Lung (tissue), 12 donors: ENCODE measurements around the gene CLIP2. TPM values are rescaled to one million over a fixed set of nuclear protein-coding genes. Genes with fewer than 3 reads are reported as not detected.

Source experiments
- ATAC-seq: fragments of 200-7000 bp; cut with Tn5 transposase; one replicate; pipeline ENCODE4 v1.9.1; 2020; ENCODE audit warnings: moderate number of reproducible peaks; ENCODE audit not compliant: insufficient read depth, low FRiP score
- DNase-seq, 3 donors: peaks; one replicate each; pipeline ENCODE4 v3.0.0-alpha.2; 2013 to 2017
- H3K27ac ChIP-seq, 2 donors: one replicate each; pipeline ENCODE4 v1.5.1; 2013; ENCODE audit warnings: mild to moderate bottlenecking in 2 of 2, moderate library complexity in 2 of 2, control low read depth in 1 of 2, inconsistent platforms in 1 of 2, low read depth in 1 of 2, low read length in 1 of 2
- H3K27me3 ChIP-seq, 3 donors: one replicate each; pipeline ENCODE4 v1.5.1; 2013; ENCODE audit warnings: low read length in 2 of 3; ENCODE audit not compliant: control insufficient read depth in 3 of 3, insufficient read depth in 3 of 3
- H3K36me3 ChIP-seq, 4 donors: one replicate each; pipeline ENCODE4 v1.5.1; 2013; ENCODE audit warnings: low read length in 4 of 4, mild to moderate bottlenecking in 1 of 4, moderate library complexity in 1 of 4; ENCODE audit not compliant: control insufficient read depth in 4 of 4, insufficient read depth in 4 of 4
- H3K4me1 ChIP-seq, 5 donors: one replicate each; pipeline ENCODE4 v1.5.1; 2013; ENCODE audit warnings: low read length in 5 of 5, mild to moderate bottlenecking in 2 of 5, moderate library complexity in 1 of 5; ENCODE audit not compliant: control insufficient read depth in 5 of 5, insufficient read depth in 5 of 5
- H3K4me3 ChIP-seq: one replicate; pipeline ENCODE4 v1.5.1; 2013; ENCODE audit warnings: mild to moderate bottlenecking, control low read depth, moderate library complexity
- H3K9ac ChIP-seq, 2 donors: one replicate each; pipeline ENCODE4 v1.5.1; 2013; ENCODE audit warnings: low read length in 2 of 2, control low read depth in 1 of 2; ENCODE audit not compliant: insufficient read depth in 1 of 2
- H3K9me3 ChIP-seq, 4 donors: one replicate each; pipeline ENCODE4 v1.5.1; 2013; ENCODE audit warnings: low read length in 3 of 4, mild to moderate bottlenecking in 1 of 4, moderate library complexity in 1 of 4; ENCODE audit not compliant: control insufficient read depth in 4 of 4, insufficient read depth in 3 of 4
- WGBS, 2 donors: extraction: QIAGEN DNeasy Blood & Tissue Kit; methylation state at CpG; one replicate each; pipeline ENCODE4 v1.1.7; 2013; 5-methylcytosine and 5-hydroxymethylcytosine counted together
- polyA plus RNA-seq, 2 donors: library from polyadenylated mRNA; stranded (reverse); fragments of 200-250 nt; gene quantifications; one replicate each; pipeline ENCODE4 v1.2.1, GENCODE V29; 2013
- total RNA-seq, 2 donors: library from RNA; depleted of rRNA in 1 of 2; stranded (reverse); fragments of >200 nt in 1 of 2; gene quantifications; one replicate each; pipeline ENCODE4 v1.2.1, GENCODE V29; 2014 to 2021
- TF ChIP-seq, protein P1 (sequence below): IDR thresholded peaks from 2 replicates; pipeline ENCODE4 v1.5.1; 2012; ENCODE audit warnings: mild to moderate bottlenecking; ENCODE audit errors: control extremely low read depth, extremely low read depth
- donor health status: control.
- donor health status: control.
- donor health status: Bipolar disorder and iron deficiency.
- donor health status: healthy.
- donor health status: DM: yes; HTN: yes; CAD: no.

CLIP2 gene
- total and polyA plus RNA-seq, 4 donors = 7.9 to 27.0 (median 14.9) TPM

DNA sequence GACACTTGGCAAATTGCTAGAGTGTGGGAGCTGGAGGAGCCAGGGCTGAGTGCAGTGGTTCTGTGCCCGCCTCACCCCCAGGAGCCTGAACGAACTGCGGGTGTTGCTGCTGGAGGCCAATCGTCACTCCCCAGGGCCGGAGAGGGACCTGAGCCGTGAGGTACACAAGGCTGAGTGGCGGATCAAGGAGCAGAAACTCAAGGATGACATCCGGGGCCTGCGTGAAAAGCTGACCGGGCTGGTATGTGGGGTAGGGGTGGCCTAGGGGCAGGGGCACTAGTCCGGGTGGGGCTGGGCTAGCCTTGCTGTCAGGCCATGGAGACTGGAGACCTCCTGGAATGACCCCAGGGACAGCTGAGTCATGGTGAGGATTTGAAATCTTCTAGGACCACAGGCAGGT, 107.8 kb downstream of the CLIP2 start:
- Histone ChIP-seq H3K27me3 (no peaks in the 10 kb centered on the region), H3K9ac (no peak overlapping the region), H3K27ac (no peak overlapping the region), H3K36me3 (peaks cover 0 to 14% (median 10%) of the 10 kb centered on the region in 4 donors), H3K9me3 (peaks cover 0 to 3% (median 1%) of the 10 kb centered on the region in 4 donors), H3K4me3 (no peak overlapping the region), H3K4me1 (peaks cover 0 to 1% (median 0%) of the 10 kb centered on the region in 5 donors)
- 91 to 96% methylated on average over 11 of the region's 11 CpGs for WGBS, 2 donors
- TF ChIP-seq, protein P1, sequence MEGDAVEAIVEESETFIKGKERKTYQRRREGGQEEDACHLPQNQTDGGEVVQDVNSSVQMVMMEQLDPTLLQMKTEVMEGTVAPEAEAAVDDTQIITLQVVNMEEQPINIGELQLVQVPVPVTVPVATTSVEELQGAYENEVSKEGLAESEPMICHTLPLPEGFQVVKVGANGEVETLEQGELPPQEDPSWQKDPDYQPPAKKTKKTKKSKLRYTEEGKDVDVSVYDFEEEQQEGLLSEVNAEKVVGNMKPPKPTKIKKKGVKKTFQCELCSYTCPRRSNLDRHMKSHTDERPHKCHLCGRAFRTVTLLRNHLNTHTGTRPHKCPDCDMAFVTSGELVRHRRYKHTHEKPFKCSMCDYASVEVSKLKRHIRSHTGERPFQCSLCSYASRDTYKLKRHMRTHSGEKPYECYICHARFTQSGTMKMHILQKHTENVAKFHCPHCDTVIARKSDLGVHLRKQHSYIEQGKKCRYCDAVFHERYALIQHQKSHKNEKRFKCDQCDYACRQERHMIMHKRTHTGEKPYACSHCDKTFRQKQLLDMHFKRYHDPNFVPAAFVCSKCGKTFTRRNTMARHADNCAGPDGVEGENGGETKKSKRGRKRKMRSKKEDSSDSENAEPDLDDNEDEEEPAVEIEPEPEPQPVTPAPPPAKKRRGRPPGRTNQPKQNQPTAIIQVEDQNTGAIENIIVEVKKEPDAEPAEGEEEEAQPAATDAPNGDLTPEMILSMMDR = no peak
- ATAC-seq = no peak
- no peak for DNase-seq

DNA sequence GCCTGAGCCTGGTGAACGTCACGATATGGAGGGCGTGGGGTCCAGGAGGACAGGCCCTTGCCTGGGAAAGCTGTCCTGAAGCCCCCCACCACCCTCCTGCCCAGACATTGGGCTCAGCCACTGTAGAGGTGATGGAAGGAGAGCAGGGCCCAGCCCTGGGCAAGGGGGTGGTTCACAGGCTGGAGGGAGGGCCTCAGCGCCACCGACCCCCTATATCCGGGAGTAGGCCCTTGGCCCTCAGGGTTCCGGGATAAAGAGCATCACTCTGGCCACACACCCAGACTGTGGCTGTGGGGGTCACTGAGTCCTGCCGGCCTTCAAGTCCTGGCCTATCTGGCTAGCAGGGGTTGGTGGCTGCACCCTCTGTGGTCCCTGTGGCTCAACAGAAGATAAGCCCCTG, 109.2 kb downstream of the CLIP2 start:
- H3K4me1 ChIP-seq = peaks cover 0 to 1% (median 0%) of the 10 kb centered on the region in 5 donors
- peaks cover 0 to 3% (median 1%) of the 10 kb centered on the region in 4 donors for H3K9me3 ChIP-seq
- no peak for ATAC-seq
- H3K4me3 ChIP-seq = no peak overlapping the region
- WGBS, 2 donors = 96% methylated on average over 8 of the region's 8 CpGs
- TF ChIP-seq, protein P1 = no peak
- no peak for DNase-seq
- H3K36me3 ChIP-seq = peaks cover 0 to 18% (median 11%) of the 10 kb centered on the region in 4 donors
- H3K9ac ChIP-seq = no peak overlapping the region
- no peak overlapping the region for H3K27ac ChIP-seq
- no peaks in the 10 kb centered on the region for H3K27me3 ChIP-seq

DNA sequence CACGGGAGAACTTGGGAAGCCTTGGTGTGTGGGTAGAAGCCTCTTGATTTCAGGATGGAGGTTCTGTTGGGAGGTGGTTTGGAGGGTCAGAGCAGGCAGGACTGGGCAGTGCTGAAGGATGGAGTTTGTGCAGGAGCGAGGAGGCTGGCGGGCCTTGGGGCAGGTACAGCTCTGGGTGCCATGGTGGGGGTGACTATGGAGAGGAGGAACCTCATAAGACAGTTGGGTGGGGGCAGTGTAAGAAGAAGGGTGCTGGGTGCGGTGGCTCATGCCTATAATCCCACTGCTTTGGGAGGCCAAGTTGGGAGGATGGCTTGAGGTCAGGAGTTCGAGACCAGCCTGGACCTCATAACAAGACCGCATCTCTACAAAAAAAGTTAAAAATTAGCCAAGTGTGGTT, 109.8 kb downstream of the CLIP2 start:
- Histone ChIP-seq H3K4me3 (no peak overlapping the region), H3K36me3 (peaks cover 0 to 18% (median 14%) of the 10 kb centered on the region in 4 donors), H3K9ac (no peak overlapping the region), H3K4me1 (peaks cover 0 to 1% (median 0%) of the 10 kb centered on the region in 5 donors), H3K9me3 (peaks cover 0 to 3% (median 1%) of the 10 kb centered on the region in 4 donors), H3K27me3 (no peaks in the 10 kb centered on the region), H3K27ac (no peak overlapping the region)
- ATAC-seq = no peak
- no peak for DNase-seq
- TF ChIP-seq, protein P1 = no peak
- 80 to 89% methylated on average over 6 of the region's 6 CpGs for WGBS, 2 donors
